NCI-H1930 (cell line): ENCODE measurements around the gene GPC5.
"Not testable (repeated sequence)": the region's sequence is repeated elsewhere in the genome, so short reads cannot be mapped to it uniquely, and the experiment has no call there.

Experiments used
- DNase-seq, 2 experiments: peaks; one replicate each; lab custom pipeline; 2025; lab: John Stamatoyannopoulos, UW

GPC5 gene

DNA sequence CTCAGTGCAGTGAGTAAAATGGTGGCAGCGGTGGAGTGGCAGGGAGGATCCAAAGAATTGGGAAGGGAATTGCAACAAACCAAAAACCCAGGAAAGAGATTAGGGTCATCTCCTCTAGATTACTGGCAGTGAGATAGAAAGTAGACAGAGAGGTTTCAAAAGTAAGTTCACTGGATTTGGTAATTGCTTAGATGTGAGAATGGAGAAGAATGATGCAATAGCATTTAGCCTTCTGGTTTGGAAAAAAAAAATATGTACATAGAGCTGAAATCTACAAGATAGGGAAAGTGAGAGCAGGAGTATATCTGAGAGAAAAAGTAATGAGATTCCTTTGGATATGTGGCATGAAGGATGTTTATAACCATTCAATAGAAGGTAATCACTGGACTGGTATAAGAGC, 1345.6 kb downstream of the GPC5 start:
- no peak for DNase-seq

DNA sequence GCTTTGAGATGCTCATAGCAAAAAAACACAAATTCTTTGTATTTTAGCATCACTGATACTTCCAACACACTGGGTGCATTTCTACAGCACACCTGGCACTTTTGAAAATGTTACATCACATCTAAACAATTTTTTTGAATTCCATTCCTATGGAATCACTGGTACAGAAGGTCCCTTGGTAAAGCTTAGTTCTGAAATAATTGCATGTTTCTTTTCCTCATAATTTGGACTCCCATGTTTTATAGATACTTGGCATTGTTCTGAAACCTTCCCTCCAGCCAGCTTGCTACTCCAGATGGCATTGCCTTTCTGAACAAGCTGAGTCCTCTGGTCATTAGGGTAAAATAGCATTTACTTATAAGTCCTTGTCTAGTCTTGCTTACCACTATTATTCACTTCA, 1346.8 kb downstream of the GPC5 start:
- no peak for DNase-seq

DNA sequence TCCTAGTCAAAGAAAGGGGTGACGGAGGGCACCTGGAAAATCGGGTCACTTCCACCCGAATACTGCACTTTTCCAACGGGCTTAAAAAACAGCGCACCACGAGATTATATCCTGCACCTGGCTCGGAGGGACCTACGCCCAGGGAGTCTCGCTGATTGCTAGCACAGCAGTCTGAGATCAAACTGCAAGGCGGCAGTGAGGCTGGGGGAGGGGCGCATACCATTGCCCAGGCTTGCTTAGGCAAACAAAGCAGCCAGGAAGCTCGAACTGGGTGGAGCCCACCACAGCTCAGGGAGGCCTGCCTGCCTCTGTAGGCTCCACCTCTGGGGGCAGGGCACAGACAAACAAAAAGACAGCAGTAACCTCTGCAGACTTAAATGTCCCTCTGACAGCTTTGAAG, 1354.3 kb downstream of the GPC5 start:
- not testable (repeated sequence) for DNase-seq

DNA sequence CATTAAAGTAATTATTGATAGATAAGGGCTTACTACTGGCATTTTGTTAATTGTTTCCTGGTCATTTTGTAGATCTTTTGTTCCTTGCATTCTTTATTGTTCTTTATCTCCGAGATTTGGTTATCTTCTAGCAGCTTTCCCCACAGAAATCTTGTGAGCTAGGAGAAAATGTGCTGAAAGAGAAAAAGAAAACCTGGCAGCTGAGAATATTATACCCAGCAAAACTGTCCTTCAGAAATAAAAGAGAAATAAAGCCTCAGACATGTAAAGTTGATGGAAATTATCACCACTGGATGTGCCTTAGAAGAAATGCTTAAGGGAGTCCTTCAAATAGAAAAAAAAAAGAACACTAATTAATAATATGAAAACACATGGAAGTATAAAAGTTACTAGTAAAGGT, 1363.3 kb downstream of the GPC5 start:
- DNase-seq: no peak

DNA sequence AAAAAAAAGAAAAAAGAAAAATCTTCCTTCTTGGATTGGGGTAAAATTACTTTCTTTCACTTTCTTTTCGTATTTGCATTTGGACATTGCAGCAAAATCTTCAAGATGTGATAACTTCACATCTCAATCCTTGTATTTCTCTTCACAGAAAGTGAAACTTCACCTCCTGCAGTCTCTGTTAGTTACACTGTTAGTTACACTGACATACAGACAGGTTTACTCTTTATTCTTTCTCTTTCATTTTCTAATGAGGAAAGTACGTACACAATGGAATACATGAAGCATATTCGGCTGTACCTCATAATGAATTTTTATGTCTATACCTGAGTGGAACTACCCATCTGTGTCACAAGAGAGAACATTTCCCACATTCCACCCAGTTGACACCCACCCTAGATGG, 1369.0 kb downstream of the GPC5 start:
- DNase-seq: no peak

DNA sequence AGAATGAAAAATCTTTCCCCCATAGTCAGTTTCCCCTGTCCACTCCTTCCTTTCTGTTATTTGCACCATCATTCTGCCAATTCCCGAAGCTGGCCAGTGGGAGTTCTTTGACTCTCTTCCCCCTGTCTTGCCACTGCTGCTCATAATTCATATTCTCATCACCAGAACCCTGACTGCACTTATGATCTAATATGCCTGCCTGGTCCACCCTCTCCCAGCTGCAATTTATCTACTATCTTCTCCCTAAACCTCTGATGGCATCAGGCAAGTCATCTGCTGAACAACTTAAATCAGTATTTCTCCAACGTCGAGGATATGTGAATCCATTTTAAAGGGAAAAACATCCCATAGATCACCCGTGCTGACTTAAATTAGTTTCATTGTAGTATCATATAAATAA, 1370.2 kb downstream of the GPC5 start:
- DNase-seq: no peak

DNA sequence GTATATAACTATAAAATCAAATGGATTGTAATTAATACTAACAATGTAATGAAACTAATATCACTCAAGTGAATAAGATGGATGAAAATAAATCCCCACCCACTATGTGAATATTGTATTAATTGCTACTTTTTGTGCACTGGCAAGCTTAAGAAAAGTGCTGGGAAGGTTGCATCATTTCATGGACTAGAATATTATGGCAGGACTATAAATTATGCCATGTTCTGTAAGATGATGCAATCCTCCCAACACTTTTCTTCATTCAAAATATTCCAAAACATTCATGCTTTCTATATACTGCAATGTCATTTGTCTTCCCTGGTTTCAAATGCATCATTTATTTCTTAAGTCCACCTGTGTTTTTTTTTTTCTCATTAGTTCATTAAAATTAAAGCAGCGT, 1370.6 kb downstream of the GPC5 start:
- no peak for DNase-seq

DNA sequence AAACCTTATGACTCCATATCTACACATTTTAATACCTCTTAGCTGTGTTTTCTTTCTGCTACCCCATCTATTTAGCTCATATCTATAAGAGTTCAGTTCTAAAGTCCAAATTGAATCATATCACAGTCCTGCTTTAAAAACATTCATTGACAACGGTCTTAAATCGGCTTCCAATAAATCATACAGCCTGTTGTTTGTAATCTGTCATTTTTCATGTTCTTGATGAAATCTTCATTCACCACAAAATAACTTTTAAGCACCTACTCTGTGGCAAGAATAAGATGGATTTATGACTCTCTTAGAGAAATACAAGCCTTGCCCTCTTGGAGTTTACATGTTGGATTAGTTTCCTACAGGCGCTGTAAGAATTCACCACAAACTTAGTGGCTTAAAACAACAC, 1377.2 kb downstream of the GPC5 start:
- no peak for DNase-seq

DNA sequence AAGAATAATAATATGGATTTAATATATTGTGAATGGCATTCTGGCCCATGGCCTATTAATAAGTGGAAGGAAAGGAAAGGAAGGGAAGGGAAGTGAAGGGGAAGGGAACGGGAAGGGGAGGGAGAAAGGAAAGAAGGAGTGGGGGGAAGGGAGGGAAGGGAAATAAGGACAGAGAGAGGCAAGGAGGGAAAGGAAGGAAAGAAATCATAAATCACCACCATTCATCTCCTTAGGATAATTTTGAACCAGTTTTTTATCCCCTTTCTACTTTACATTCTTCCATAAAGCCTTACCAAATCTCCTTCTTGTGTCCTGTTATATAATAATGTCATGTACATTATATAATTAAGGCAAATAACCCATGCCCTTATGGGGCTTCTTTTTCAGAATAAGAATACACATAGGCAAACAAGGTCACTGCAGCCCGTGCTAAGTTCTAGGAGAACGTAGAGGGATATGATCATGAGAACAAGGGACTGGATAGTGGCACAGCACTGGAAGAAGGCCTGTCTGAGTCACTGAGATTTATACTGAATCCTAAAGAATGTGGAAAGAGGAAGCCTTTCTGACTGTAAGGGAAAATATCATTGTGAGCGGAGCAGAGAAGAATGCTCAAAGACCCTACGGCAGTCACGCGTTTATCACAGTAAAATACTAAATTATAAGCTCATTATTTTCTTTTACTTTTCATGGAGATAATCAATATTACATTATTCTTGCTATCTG, 1383.7 kb downstream of the GPC5 start:
- no peak for DNase-seq

DNA sequence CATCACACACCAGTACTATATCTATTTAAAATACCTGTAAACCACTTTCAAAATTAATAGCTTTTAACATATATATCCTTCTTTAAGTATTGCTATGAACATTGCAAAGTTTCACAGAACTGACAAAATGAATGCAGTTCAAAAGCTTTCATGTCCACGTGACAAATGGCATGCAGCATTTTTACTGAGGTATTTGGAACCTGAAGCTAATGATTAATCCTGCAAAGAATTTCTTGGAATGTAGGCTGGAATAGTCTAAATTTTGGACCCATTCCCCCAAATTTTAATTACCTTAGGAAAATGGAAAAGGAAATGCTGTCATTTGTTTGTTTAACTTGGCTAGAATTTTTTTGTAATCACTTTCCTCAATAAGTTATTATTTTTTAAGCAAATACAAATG, 1404.4 kb downstream of the GPC5 start:
- no peak for DNase-seq

DNA sequence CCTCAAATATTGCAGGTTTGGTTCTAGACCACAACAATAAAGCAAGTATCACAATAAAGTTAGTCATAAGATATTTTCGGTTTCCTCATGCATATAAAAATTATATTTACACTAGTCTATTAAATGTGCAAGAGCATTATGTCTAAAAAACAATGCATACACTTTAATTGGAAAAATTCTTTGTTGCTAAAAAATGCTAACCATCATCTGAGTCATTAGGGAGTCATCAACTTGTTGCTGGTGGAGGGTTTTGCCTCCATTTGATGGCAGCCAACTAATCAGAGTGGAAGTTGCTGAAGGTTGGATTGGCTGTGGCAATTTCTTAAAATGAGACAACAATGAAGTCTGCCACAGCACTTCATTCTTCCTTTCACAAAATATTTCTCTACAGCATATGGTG, 1405.9 kb downstream of the GPC5 start:
- DNase-seq: no peak

DNA sequence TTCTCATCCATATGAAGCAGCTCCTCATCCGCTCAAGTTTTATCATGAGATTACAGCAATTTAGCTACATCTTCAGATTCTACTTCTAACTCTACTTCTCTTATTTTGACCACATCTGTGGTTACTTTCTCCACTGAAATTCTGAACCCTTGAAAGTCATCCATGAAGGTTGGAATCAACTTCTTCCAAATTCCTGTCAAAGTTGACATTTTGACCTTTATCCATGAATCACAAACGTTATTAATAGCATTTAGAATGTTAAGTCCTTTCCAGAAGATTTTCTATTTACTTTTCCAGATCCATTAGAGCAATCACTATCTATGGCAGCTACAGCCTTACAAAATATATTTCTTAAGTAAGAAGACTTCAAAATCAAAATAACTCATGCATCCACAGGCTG, 1406.5 kb downstream of the GPC5 start:
- no peak for DNase-seq

DNA sequence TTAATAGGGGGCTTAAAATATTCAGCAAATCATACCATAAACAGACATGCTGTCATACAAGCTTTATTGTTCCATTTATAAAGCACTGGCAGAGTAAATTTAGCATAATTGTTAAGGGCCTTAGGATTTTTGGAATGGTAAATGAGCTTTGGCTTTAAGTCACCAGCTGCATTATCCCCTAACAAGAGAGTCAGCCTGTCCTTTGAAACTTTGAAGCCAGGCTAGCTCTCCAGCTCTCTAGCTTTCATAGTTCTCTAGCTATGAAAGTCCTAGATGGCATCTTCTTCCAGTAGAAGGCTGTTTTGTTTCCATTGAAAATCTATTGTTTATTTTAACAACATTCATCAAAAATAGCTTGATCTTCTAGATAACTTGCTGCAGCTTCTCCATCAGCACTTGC, 1407.3 kb downstream of the GPC5 start:
- DNase-seq: no peak

DNA sequence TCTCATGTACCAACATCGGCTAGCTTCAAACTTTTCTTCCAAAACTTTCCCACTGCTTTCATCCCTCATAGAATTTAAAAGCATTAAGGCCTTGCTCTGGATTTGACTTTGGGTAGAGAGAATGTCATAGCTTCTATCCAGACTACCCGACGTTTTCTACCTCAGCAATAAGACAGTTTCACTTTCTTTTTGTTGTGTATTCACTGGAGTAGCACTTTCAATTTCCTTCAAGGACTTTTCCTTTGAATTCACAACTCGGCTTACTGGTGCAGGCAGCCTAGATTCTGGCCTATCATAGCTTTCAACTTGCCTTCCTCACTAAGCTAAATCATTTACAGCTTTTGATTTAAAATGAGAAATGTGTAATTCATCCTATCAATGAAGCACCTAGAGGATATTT, 1407.8 kb downstream of the GPC5 start:
- no peak for DNase-seq

DNA sequence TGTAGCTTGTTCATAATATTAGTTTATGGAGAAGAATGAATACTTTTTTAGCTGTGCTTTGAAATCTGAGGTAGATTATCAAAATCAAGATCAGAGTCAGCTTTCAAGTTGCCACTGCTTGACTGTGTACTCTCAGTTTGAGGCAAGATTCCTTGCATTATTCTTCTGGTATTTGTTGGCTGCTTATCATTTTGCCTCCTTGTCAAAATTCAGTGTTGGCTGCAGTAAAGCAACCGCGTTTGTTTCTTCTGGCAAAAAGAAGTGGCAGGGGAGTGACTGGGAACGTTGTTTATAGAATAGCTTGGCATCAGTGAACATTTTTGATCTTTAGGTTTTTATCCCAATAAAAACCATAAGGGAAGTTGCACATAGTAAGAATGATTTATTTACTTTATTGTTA, 1408.9 kb downstream of the GPC5 start:
- DNase-seq: no peak

DNA sequence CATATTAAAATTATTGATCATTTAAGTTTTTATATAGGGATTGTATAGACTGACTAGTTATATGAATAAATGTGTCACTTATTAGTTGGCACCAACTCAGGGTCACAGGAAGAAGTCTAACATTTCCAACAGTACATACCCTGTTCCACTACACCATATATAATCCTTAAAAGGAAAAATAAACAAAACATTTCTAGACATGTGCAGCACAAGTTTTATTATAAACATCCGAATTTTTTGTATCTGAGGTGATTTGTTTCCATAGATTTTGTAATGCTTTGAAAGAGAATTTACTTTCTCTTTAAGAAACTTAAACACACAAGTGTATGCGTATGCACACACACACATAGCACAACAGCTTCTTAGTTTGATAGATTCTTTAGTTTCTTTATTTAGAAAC, 1409.5 kb downstream of the GPC5 start:
- DNase-seq: no peak

DNA sequence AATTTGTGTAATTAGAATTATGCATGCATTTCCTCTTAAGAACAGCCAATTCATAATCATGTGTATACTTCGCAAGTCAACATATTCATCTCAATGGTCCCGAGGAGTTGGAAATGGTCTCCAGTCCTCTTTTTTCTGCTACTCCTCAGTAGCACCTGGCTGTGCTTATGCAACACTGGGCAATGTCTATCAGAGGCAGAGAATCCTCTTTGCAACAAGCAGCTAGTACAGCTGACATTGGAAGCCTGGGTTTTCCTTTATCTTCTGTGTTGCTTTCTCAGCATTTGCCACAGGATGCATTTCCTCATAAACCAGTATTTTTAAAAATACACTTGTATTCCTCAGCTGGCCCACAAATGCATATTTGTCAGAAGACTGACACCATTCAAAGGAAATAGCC, 1422.9 kb downstream of the GPC5 start:
- DNase-seq: peak in 1 of 2 experiments; percentile 69

DNA sequence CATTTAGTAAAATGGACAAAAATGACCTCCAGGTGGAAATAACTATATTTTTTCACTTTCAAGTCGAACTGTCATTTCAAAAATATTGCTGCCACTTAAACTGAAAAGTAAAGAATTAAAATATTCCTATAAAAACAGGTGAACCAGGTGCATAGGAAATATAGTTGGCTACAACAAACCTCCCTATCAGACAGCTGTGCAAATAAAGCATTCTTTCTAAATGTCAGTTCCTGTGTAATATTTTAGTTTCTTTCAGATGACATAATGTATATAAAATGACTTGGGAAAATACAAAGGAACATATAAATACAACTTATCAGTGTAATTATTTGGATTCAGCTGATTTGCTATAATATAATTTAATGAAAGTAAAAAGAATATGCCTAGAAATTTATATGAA, 1424.6 kb downstream of the GPC5 start:
- peak in 1 of 2 experiments; percentile 36 for DNase-seq

DNA sequence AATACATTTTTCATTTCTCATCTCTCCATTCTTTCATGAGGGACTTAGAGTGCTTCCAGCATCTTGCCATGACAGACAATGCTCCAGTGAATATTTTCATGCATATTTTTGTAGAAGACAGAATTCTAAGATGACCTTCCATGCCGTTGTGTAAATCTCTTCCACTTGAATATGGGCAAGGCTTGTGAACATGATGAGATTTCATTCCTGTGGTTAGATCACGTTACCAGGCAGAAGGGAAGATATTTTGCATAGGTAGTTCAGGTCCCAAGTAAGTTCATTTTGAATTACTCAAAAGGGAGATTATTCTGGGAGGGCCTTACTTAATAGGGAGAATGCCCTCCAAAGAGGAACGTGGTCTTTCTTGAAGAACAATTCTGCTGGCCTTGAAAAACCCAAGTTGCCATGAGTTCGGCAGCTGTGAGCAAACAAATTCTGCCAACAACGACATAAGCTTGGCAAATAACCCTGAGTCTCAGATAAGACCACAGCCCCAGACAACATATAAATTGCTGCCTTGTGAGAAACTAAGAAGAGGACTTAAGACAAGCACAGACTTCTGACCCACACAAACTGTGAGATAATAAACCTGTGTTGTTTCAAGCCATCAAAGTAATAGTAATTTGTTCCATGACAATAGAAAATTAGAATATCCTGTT, 1427.6 kb downstream of the GPC5 start:
- DNase-seq: no peak

DNA sequence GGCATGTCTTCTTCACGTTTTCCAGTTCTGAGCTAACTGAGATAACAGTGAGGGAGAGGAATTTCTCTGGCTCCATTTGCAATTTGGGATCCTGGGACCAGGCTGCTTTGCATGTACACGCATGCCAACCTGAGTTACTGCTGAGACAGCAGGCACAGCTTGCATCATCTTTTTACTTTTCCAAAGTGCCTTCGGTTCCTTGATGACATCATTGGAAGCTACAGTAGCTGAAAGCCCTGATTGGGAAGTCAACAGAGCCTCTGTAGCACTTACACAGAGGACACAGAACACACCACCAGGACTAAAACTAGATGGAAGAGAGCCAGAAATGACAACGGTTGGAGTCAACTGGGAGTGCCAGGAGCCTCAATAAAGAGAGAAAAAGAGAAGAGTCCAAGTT, 1429.1 kb downstream of the GPC5 start:
- no peak for DNase-seq

DNA sequence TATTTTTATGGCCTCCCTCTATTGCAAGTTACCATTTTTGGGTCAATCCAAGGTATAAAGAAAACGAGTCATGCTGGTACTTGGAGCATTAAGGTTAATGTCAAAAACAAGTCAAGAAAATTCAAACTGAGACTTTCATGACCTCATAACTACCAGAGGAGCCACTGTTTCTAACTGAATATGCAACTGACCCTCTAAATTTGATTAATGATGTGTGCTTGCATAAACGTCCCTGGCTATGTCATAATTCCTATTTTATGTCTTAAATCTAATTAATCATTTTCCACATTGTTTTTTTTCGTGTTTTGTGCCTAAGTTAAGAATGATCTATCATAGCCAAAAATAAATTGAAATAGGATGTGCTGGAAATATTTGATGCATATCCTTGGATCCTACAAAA, 1431.5 kb downstream of the GPC5 start:
- DNase-seq: no peak

DNA sequence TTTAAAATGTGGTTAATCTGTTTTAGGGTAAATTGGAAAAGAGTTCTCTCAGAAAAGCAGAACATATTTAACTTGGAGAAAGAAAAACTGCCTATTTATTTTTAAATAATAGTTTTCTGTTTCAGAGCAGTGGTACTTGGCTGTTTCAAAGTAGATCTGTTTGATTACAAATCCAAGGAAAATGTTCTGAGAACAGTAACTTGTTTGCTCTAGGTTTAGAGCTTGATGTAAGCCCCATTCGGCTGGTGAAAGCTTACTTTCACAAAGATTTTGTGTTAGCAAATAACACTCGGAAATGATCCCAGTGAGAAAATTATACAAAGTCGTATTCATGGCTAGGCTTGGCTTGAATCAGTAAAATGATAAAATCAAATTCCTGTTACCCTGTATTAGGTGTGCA, 1432.4 kb downstream of the GPC5 start:
- DNase-seq: no peak

DNA sequence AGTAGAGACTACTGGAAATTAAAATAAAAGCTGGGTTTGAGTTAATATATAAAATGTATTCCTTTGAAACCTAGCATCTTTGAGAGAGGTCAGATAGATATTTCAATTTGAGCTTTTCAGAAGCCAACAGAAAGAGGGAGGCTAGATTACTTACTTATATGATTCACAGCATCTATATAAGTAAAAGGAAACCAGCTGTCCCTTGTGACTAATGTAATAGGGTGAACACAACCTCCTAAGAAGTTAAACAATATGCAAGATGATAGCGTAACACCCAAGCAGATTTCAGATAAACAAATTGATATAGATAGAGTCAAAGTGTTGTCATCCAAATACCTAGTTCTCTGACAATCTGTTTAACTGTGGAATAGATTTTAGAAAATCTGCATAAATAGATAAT, 1434.7 kb downstream of the GPC5 start:
- DNase-seq: no peak

DNA sequence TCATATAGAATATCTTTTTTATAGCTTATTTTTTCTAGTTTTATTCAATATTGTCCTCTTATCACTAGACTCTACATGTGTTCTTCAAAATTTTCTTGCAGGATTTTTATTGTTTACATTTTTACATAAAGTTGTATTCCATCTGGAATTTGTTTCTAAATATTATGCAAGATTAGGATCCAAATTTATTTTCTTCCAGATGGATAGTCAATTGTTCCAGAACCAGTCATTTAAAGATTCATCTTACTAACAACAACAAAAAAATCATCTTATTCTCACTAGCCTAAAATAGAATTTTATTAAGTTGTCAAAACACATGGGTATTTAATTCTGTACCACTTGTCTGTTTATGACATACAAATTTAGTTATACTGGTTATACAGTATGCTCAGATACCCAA, 1437.8 kb downstream of the GPC5 start:
- DNase-seq: no peak
